Neural cell (in vitro differentiated cells): ENCODE measurements around the gene BMPR1A.

Experiments used
- EZH2 ChIP-seq: fragments of 200-600, 300-800 bp; shearing (Covaris generic), sonication (generic); IDR thresholded peaks from 2 replicates; pipeline ENCODE4 v1.6.1; 2014; ENCODE audit warnings: antibody characterized with exemption, low read length, borderline replicate concordance, mild to moderate bottlenecking; ENCODE audit not compliant: insufficient read depth, poor library complexity, severe bottlenecking
- POLR2AphosphoS5 ChIP-seq: IDR thresholded peaks from 2 replicates; pipeline ENCODE4 v1.6.1; 2012
- RAD21 ChIP-seq: fragments of 450-650 bp; conservative IDR thresholded peaks from 2 replicates; pipeline ENCODE4 v1.6.1; 2014; ENCODE audit warnings: antibody characterized with exemption, mild to moderate bottlenecking, moderate library complexity
- REST ChIP-seq: IDR thresholded peaks from 2 replicates; pipeline ENCODE4 v1.6.1; 2012; ENCODE audit warnings: borderline replicate concordance
- TF ChIP-seq, protein P1 (sequence below): fragments of 450-650 bp; IDR thresholded peaks from 2 replicates; pipeline ENCODE4 v1.5.1; 2014; ENCODE audit warnings: antibody characterized with exemption, mild to moderate bottlenecking, moderate library complexity; ENCODE audit not compliant: poor library complexity, severe bottlenecking

- TF ChIP-seq, protein P1, sequence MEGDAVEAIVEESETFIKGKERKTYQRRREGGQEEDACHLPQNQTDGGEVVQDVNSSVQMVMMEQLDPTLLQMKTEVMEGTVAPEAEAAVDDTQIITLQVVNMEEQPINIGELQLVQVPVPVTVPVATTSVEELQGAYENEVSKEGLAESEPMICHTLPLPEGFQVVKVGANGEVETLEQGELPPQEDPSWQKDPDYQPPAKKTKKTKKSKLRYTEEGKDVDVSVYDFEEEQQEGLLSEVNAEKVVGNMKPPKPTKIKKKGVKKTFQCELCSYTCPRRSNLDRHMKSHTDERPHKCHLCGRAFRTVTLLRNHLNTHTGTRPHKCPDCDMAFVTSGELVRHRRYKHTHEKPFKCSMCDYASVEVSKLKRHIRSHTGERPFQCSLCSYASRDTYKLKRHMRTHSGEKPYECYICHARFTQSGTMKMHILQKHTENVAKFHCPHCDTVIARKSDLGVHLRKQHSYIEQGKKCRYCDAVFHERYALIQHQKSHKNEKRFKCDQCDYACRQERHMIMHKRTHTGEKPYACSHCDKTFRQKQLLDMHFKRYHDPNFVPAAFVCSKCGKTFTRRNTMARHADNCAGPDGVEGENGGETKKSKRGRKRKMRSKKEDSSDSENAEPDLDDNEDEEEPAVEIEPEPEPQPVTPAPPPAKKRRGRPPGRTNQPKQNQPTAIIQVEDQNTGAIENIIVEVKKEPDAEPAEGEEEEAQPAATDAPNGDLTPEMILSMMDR: no peak
- TF ChIP-seq REST (no peak), POLR2AphosphoS5 (no peak), RAD21 (no peak), EZH2 (no peak)
Measured at GRCh38 chr10:86964061-86964846, 207.8 kb downstream of the BMPR1A start.
